HFF-Myc (cell line): ENCODE measurements around the gene KCNK7.

Experiments used
- DNase-seq: peaks from one replicate; pipeline ENCODE4 v3.0.0-alpha.2; 2011; ENCODE audit warnings: low read depth; ENCODE audit errors: extremely low read depth
- H3K4me3 ChIP-seq: replicated peaks from 2 replicates; pipeline ENCODE4 v1.5.1; 2011; ENCODE audit warnings: low read depth, mild to moderate bottlenecking, control low read depth, low read length
- TF ChIP-seq, protein P1 (sequence below): IDR thresholded peaks from 2 replicates; pipeline ENCODE4 v1.5.1; 2012; ENCODE audit warnings: mild to moderate bottlenecking, low read depth, low read length, control low read depth; ENCODE audit errors: missing control alignments

The KCNK7 gene

GRCh38 chr11:65577756-65578109 lies 17.9 kb downstream of the KCNK7 start:
- TF ChIP-seq, protein P1, sequence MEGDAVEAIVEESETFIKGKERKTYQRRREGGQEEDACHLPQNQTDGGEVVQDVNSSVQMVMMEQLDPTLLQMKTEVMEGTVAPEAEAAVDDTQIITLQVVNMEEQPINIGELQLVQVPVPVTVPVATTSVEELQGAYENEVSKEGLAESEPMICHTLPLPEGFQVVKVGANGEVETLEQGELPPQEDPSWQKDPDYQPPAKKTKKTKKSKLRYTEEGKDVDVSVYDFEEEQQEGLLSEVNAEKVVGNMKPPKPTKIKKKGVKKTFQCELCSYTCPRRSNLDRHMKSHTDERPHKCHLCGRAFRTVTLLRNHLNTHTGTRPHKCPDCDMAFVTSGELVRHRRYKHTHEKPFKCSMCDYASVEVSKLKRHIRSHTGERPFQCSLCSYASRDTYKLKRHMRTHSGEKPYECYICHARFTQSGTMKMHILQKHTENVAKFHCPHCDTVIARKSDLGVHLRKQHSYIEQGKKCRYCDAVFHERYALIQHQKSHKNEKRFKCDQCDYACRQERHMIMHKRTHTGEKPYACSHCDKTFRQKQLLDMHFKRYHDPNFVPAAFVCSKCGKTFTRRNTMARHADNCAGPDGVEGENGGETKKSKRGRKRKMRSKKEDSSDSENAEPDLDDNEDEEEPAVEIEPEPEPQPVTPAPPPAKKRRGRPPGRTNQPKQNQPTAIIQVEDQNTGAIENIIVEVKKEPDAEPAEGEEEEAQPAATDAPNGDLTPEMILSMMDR: no peak
- DNase-seq: no peak
- H3K4me3 ChIP-seq: peak overlapping the region; percentile 56

- peak overlapping the region; percentile 56 for H3K4me3 ChIP-seq
- no peak for DNase-seq
- TF ChIP-seq, protein P1: no peak
Measured at GRCh38 chr11:65576867-65577755, 18.5 kb downstream of the KCNK7 start.

GRCh38 chr11:65576232-65576866 lies 19.3 kb downstream of the KCNK7 start:
- H3K4me3 ChIP-seq: peak overlapping the region; percentile 56
- DNase-seq: no peak
- TF ChIP-seq, protein P1: no peak

GRCh38 chr11:65575568-65576231 lies 19.9 kb downstream of the KCNK7 start, which contains the start of gene EHBP1L1:
TSS of gene EHBP1L1 (plus strand) at chr11:65576053. CDS start at chr11:65576303, 250 bp downstream.
- TF ChIP-seq, protein P1: no peak
- H3K4me3 ChIP-seq: peak within 1 kb of the TSS; percentile 56
- DNase-seq: no peak

- DNase-seq: no peak
- TF ChIP-seq, protein P1: no peak
- peak overlapping the region; percentile 56 for H3K4me3 ChIP-seq
Measured at GRCh38 chr11:65574811-65575567, 20.6 kb downstream of the KCNK7 start.

DNA sequence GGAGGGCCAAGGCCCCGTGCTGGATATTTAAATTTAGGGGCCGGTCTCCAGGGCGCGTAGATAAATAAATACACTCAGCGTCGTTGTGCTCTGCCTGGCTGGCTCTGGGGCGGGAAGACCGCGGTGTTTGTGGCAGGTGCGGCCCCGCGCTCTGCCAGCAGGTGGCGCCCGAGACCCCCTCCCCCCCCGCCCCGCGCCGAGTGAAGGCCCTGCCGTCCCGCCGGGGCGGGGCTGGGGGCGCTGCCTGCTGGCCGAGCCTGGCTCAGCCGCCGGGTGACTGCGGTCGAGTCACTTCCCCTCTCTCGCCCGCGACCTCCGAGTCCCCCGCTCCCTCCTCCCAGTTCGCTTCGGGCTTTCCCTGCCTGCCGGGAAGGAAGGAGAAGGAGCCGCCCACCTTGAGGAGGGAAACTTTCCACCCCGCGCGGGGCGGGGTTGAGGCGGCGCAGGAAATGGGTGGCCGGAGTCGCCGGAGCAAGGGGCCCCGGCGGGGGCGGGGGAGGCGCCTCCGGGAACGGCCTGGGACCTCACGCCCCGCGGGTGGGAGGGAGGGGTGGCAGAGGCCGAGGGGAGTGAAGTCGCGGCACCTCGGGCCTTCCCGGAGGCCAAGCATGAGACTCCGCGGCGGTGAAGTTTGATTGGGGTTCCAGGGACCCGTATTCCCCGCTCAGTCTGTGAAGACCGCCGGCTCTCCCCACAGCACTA lies 21.3 kb downstream of the KCNK7 start:
- TF ChIP-seq, protein P1: peak; percentile 47
- H3K4me3 ChIP-seq: peak overlapping the region; percentile 85
- DNase-seq: peak; percentile 79
